PFSK-1 (cell line): ENCODE measurements around the gene POLE4.

ENCODE experiments used
- FOXP2 ChIP-seq: optimal IDR thresholded peaks from 2 replicates; pipeline ENCODE3; 2011; ENCODE audit warnings: borderline replicate concordance, control low read depth, inconsistent platforms; ENCODE audit not compliant: insufficient read depth; ENCODE audit errors: extremely low read length, extremely low read depth
- POLR2AphosphoS5 ChIP-seq: IDR thresholded peaks from 2 replicates; pipeline ENCODE4 v1.6.1; 2012; ENCODE audit warnings: low read depth, mild to moderate bottlenecking, control low read depth, low read length, moderate library complexity
- REST ChIP-seq, 2 experiments: IDR thresholded peaks; 2 replicates each; pipeline versions ENCODE4 v1.6.1 to v1.8.0; 2011 to 2012; ENCODE audit warnings: low read depth in 2 of 2, low read length in 2 of 2, control low read depth in 1 of 2, inconsistent platforms in 1 of 2, mild to moderate bottlenecking in 1 of 2, moderate library complexity in 1 of 2; ENCODE audit not compliant: insufficient read depth in 1 of 2
- SIN3A ChIP-seq: IDR thresholded peaks from 2 replicates; pipeline ENCODE4 v1.6.1; 2012; ENCODE audit warnings: mild to moderate bottlenecking, low read length, moderate library complexity, borderline replicate concordance; ENCODE audit not compliant: insufficient read depth
- TAF1 ChIP-seq: IDR thresholded peaks from 2 replicates; pipeline ENCODE4 v1.6.1; 2012; ENCODE audit warnings: low read length, control low read depth, borderline replicate concordance; ENCODE audit not compliant: insufficient read depth

GRCh38 chr2:75007819-75008218, 49.4 kb downstream of the POLE4 start:
- TF ChIP-seq TAF1: no peak
- no peak for TF ChIP-seq REST (IDR thresholded peaks at IDR 0.05; ENCODE audit: insufficient read depth in 1 of 2, low read depth in 2 of 2, low read length in 2 of 2)
- TF ChIP-seq POLR2AphosphoS5: no peak
- TF ChIP-seq SIN3A: no peak
- TF ChIP-seq FOXP2: no peak
